HFF-Myc (cell line): ENCODE results near the gene SNX11.

ENCODE experiments used
- DNase-seq: peaks from one replicate; pipeline ENCODE4 v3.0.0-alpha.2; 2011; ENCODE audit warnings: low read depth; ENCODE audit errors: extremely low read depth
- H3K4me3 ChIP-seq: replicated peaks from 2 replicates; pipeline ENCODE4 v1.5.1; 2011; ENCODE audit warnings: low read depth, mild to moderate bottlenecking, control low read depth, low read length
- TF ChIP-seq, protein P1 (sequence below): IDR thresholded peaks from 2 replicates; pipeline ENCODE4 v1.5.1; 2012; ENCODE audit warnings: mild to moderate bottlenecking, low read depth, low read length, control low read depth; ENCODE audit errors: missing control alignments

SNX11 gene

DNA sequence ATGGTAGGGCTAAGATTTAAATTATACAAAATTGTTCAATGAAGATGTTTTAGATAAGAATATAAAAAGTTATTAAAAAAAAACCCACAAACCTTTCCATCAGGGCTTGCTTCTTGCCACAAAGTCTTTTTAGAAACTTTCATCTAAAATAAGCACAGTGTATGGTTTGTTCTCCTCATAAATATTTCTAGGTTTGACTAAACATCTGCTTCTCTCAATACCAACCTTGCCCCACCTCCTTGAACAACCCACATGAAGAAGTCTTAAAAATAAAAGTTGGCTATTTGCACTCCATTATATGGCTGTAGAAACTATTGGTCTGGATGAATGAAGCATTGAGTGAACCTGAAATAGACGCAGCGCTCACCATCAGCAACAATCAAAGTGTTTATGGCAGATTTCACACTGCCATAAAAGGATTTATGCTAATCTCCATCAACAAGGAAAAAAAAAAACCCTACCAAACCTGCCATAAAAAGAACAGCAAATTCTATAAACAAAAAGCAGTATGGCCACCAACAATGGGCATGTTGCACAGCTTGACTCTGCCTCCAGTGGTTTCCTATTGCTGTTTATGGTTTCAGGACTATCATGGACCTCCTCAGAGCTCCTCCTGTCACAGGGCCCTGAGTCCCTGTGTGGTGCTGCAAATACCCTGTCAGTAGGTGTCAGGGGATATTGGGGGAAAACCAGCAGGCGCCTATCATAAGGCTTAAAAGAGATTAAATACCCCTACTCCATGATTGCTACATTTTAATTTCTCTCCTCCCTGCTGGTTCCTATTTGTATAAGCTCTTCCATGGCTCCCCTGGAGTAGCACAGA, 37.6 kb downstream of the SNX11 start:
- no peak for DNase-seq
- no peak overlapping the region for H3K4me3 ChIP-seq
- TF ChIP-seq, protein P1, sequence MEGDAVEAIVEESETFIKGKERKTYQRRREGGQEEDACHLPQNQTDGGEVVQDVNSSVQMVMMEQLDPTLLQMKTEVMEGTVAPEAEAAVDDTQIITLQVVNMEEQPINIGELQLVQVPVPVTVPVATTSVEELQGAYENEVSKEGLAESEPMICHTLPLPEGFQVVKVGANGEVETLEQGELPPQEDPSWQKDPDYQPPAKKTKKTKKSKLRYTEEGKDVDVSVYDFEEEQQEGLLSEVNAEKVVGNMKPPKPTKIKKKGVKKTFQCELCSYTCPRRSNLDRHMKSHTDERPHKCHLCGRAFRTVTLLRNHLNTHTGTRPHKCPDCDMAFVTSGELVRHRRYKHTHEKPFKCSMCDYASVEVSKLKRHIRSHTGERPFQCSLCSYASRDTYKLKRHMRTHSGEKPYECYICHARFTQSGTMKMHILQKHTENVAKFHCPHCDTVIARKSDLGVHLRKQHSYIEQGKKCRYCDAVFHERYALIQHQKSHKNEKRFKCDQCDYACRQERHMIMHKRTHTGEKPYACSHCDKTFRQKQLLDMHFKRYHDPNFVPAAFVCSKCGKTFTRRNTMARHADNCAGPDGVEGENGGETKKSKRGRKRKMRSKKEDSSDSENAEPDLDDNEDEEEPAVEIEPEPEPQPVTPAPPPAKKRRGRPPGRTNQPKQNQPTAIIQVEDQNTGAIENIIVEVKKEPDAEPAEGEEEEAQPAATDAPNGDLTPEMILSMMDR, result no peak

GRCh38 chr17:48148029-48148770, 40.6 kb downstream of the SNX11 start:
- H3K4me3 ChIP-seq, result no peak overlapping the region
- TF ChIP-seq, protein P1, result no peak
- DNase-seq, result no peak

- DNase-seq, result no peak
- H3K4me3 ChIP-seq, result no peak overlapping the region
- TF ChIP-seq, protein P1, result no peak
These were observed 41.6 kb downstream of the SNX11 start for GRCh38 chr17:48148854-48149786.

GRCh38 chr17:48149787-48150463, 42.4 kb downstream of the SNX11 start:
- DNase-seq, result no peak
- H3K4me3 ChIP-seq, result no peak overlapping the region
- TF ChIP-seq, protein P1, result no peak

- TF ChIP-seq, protein P1, result no peak
- no peak for DNase-seq
- H3K4me3 ChIP-seq, result no peak overlapping the region
These were observed 43.0 kb downstream of the SNX11 start for GRCh38 chr17:48150597-48151001.

DNA sequence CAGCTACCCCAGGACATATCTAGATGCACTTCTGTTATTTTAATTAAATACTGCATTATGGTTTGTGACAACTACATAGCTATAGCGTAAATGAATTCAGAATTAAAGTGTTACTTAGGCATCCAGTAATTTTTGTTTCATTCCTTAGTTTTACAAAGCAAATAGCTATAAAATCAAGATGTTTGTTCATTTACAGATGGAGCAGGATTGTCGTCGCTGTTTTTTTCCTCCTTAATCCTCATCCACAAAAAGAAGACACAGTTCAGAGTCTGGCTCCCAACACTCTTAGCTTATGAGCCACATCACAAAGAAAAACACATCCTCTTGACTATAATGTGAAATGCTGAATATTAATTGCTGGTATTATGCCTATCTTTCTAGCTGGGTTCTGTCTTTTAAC, 43.7 kb downstream of the SNX11 start:
- H3K4me3 ChIP-seq, result no peak overlapping the region
- TF ChIP-seq, protein P1, result no peak
- no peak for DNase-seq
